GM21619 (cell line): ENCODE measurements around the gene NT5C1B.
A peak's percentile ranks its signal among the peaks of the same experiment; 100 is the strongest.

Experiments used
- ATAC-seq: cut with Tn5 transposase; IDR thresholded peaks from one replicate; pipeline ENCODE4 v1.9.1; 2021; ENCODE audit not compliant: unreplicated experiment

NT5C1B gene

DNA sequence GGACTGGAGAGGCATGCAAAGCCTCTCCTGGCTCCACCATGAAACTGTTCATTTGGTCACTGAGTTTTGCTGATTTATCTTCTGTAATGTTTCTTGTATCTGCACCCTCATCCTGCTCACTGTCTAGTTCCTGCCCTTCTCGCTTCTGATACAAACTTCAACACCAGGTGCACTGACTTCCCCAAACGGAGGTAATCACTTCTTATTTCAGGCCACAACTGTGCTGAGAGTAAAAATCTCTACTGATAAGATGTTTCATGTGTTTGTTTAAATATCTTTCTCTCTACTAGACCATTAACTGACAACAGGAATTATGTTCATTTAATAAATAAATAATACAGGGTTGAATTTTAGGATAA lies 10.9 kb upstream of the NT5C1B start:
- ATAC-seq, result no peak

DNA sequence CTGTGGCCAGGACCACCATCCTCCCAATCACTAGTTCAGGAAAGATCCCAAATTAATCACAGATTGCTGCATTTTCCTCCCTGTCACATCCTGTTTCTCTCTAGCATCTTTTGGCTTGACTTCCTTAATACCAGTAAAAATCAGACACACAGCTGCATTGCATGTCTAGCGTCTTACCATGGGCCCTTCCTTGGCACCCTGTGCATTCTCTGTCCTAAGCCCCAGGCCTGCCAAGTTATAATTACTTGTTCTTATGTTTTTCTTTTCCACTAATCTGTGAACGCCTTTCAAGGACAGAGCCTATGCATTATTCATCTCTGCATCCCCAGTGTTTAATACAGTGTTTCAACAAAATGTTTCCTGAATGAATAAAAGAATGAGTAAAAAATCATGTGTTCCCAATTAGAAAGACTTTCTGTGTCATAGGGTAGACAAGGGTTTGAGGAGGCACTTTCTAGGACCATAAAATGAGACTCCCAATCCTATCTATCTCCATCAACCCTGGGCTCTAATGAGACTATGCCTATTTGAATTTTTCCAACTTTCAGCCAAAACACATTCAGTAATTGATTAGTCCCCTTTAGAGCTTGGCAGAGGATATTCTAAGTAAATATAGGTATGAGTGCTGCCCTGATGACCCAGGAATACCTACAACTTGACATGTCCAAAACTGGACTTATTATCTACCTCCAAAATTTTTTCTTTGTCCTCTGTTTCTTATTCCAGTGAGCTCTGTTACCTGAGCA lies 10.3 kb upstream of the NT5C1B start:
- ATAC-seq, result no peak

DNA sequence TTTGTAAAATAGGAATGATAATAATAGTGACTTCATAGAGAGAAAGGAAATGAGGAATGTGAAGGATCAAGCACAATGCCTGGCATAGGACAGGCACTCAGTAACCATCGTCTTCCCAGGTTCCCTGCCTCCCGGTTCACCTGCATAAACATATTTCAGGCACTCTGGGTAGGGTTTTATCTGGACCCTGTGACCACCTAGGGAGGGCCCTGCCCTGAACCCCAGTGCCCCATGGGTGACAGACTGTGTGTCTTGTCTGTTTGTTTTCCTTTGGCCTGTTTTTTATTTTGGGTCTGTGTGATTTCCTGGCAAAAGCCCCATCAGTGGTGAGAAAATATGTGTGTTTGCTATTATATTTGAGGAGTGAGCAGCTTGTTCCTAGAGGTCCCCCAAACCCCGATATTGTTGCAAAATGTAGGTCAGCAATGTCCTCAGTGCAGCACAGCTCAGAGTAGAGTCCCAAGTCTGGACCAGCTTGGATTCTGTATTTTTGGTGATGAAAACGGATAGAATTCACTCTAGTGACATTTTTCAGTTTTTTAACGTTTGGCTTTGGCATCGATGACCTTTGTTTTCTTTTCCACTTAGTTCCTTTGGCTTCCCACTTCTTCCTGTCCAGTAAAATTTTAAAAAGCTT lies 9.6 kb upstream of the NT5C1B start:
- ATAC-seq, result no peak

DNA sequence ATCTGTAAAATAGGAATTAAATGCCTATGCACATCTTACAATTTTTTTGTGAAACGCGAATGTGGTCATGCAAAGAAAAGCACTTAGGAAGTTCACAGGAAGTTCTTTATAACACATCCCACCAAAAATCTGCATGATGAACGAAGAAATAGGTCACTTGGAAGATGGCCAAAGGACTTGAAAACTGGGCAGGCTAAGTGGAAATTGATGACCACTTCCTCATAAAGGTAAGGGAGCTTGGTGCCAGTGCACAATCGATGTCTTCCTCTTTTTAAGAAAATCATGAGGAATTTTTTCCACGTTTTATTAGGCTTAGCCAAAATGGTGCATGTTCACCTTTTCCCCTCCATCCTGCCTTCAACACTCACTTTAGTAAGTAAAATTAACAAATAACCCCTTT lies 8.2 kb upstream of the NT5C1B start:
- ATAC-seq, result no peak

DNA sequence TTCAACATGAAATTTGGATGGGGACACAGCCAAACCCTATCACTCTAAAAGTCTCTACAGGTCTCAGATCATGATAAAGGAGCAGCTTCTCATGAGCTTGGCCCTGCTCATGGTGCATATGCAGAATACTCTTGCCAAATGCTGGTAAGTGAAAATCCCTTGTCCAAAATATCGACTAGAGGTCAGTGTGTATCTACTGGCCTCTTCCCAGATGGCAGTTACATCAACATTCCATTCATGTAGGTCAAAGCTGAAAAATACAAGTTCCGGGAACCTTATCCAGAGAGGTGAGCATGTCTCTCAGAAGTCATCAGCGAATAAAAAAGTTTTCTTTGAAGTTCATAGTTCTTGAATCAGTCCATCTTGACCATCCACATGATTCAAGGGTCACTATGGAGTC lies 7.6 kb upstream of the NT5C1B start:
- ATAC-seq, result no peak

DNA sequence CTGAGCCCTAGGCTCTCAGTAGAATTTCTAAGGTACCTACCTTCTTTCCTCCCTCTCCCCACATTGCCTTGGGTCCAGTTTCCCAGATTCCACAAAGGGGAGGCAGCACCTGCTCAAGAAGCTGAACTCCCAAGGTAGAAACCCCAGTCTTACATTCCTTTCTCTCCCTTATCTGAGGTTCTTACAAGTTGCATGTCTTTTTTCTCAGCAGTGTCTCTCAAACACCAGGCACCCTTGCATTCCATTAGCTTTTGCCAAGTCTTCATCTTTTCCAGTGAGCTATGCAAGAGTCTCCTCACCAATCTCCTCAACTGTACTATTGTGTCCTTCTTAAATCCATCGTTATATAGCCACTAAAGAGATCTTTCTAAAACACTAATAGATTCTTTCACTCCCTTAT lies 4.1 kb upstream of the NT5C1B start:
- no peak for ATAC-seq

DNA sequence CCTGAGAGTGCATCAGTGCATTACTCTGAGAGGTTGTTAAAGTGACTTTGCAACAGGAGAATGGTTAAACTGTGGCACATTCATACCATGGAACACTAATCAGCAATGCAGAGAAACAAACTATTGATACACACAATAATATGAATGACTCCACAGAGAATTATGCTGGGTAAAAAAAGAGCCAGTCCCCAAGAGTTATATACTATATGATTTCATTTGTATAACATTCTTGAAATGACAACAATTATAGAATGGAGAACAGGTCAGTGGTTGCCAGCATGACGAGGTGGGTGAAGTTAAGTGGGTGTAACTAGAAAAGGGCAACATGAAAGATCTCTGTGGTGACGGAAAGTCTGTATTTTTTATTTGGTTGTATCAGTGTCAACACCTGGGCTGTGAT lies 3.0 kb upstream of the NT5C1B start:
- ATAC-seq, result no peak

DNA sequence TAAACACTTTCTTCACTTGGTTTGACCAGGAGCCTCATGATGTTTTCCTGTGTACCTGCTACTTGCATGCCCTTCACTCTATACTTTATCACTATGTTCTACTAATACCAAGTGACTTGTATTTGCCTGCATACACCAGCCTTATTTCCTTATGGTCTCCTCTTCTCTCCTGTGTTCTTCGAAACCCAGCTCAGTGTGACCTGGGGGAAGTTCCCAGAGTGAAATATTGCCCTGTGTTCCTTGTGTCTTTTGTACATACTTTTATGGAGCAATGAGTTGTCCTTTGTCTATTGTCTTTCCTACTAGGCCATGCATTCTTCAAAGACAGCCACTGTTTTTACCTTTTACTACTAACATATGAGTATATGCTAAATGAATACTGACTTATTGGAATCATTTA lies 567 bp downstream of the NT5C1B start:
- ATAC-seq, result no peak

DNA sequence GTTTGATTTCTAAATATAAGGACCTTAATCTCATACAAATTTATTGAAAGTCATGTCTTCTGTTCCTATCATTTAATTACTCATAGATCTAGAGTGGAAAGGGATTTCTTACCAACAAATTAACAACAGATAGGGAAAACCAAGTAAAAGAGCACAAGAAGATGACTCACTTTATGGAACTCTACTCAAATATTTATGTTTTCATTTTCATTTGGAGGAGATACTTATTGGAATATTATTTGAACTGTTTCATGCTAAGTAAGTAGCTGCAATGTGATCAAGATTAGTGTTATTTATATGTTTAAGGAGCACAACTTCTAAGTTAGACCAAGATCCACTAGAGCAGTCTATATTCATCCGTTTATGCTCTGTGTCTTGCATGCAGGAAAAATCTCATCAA lies 1.3 kb downstream of the NT5C1B start:
- ATAC-seq, result no peak

DNA sequence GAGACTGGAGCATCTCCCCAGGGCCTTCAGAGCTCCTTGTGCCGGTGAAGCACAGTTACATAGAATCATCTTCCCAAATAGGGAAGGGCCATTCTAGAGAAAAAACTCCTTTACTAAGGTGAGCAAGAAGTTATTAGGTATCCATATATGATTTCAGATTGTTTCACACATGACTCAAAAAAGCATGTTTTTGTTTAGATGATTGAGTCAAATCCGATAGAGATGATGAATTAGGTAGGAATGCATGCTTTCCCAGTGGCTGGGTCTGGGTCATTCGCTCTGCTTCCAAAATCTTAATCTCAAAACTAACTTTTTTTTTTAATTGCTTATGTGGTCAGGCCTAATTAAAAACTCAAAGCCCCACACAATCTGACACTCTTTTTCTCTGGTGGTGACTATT lies 3.8 kb downstream of the NT5C1B start:
- no peak for ATAC-seq

DNA sequence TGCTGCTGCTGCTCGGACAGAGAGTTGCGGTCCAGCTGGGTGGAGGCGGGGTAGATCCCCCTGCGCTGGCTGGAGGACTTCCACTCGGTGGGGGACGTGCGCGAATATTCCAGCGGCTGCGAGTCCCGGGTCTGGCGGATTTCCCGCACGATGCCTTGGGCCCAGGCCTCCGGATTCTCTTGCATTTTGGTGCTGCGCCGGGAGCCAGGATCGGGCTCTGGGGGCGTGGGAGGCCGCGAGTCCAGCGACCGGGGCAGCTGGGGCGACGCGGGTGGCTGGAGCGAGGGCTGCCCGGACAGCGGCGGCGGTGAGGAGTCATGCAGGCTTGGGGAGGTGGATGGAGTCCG lies 4.8 kb downstream of the NT5C1B start:
- no peak for ATAC-seq

DNA sequence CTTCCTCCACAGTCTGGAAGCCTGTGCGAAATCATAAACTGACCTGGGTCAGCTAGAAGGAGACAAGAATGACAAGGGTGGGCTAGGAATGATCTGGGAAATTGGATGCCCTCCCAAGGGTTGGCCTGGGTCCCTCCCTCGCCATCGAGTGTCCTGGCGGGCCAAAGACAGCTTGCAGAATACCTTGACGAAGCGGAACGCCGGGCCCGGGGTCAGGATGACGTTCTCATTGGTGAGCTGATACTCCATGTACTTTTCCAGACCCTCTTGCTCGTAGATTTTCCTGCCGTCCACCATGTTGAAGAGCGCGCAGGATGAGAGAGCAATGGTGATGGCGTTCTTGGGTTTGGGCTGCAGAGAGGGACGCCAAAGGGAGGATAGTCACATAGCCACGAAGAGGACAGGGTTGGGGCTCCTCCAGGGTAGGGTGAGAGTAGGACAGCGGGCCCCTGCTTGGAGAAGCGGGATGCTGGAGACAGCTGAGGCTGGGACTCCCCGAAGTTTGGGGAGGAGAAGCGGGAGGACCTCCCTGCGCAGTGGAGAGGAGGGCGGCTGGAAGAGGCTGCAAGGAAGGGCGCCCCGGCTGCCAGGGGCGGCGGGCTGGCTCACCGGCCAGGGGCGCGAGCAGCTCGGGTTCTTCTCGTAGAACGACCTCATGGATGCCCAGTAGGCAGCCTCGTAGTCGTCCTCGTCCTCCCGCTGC lies 5.3 kb downstream of the NT5C1B start:
- no peak for ATAC-seq

DNA sequence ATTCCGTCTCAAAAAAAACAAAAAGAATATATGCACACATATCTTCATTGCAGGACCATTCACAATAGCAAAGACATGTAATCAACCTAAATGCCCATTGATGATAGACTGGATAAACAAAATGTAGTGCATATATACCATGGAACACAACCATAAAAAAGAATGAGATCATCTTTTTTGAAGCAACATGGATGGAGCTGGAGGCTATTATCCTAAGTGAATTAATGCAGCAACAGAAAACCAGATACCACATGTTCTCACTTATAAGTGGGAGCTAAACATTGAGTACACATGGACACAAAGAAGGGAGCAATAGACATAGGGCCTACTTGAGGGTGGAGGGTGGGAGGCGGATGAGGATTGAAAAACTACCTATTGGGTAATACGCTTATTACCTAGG lies 8.8 kb downstream of the NT5C1B start:
- no peak for ATAC-seq

DNA sequence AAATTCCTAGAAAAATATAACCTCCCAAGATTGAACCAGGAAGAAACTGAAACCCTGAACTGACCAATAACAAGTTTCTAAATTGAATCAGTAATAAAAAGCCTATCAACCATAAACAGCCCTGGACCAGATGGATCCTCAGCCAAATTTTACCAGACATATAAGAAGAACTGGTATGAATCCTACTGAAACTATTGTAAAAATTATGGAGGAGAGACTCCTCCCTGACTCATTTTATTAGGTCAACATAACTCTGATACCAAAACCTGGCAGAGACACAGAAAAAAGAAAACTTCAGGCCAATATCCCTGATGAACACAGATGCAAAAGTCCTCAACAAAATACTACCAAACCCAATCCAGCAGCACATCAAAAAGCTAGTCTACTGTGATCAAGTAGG lies 11.3 kb downstream of the NT5C1B start:
- ATAC-seq, result no peak

DNA sequence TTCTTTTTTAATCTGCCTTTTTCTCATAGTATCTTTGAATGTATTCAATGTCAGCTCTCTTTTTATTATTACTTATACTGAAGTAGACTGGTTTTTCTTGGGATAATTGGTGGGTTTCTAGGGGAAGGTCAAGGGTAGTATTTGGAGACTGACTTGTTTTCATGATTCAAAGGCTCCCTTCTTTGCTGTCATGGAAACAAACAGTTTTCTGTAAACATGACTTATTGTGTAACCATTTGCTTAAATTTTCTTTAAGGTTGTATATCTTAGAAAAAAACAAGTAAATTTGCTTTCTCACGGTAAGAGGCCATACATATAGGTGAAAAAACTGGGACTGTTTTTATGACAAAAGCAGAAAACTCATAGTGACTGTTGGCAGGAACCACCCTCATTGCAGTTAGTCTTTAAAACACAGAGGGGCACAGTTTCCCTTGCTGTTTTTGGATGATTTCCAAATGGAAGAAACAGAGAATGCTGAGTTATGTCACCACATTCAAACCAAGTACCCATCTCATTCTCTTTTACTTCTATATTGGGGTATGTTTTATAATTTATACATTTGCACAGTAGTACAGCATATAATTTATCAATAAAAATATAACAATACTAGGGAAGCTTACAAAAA lies 23.1 kb downstream of the NT5C1B start:
- ATAC-seq, result no peak

DNA sequence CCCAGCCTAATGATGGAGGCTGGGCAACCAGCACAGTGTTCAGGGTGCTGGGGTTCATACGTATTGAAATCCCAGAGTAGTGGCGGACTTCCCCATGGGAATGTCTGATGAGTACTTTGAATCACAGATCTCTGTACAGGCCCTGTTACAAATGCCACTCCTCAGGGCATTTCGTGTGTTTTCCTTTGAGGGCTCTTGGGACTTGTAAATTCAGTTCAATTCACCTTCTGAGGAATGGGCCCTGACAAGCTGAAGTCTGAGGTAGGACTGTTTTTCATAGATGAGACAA lies 28.6 kb downstream of the NT5C1B start:
- no peak for ATAC-seq

DNA sequence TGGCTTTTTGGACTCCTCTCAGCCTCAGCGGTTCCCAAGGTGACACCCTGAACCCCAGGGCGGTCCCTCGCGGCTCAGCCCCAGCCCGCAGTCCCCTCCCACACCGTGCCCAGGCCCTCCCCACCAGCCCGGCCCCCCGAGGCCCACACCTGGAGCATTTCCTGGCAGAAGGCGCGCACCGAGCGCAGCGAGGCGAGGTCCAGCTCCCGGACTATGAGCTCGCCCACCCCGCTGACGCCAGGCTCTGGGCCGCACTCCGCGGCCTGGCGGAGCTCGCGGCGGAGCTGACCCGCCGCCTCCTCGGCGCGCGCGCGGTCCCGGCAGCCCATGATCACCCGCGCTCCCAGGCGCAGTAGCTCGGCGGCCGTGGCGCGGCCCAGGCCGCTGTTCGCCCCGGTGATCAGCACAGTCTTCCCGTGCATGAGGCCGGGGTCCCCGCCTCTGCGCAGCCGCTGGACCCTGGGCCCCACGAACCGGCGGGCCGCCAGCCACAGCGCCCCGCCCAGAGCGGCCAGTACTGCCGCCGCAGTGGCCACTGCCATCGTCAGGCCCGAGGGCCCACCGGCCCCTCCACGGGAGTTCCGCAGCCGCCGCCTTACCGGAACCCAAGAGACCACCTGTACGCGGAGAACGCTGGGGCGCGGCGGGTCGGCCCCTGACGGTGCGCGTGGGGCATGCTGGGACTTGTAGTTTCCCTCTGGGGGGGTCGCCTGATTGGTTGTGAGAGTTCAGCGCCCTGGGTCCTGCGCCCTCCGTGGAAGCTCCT lies 29.2 kb downstream of the NT5C1B start, which contains the start of gene RDH14:
Gene RDH14, minus strand, starts transcription at position 623 of the 766 bp plus-strand sequence. Its CDS starts 81 bp downstream, at position 542.
- ATAC-seq, result peak; percentile 94

DNA sequence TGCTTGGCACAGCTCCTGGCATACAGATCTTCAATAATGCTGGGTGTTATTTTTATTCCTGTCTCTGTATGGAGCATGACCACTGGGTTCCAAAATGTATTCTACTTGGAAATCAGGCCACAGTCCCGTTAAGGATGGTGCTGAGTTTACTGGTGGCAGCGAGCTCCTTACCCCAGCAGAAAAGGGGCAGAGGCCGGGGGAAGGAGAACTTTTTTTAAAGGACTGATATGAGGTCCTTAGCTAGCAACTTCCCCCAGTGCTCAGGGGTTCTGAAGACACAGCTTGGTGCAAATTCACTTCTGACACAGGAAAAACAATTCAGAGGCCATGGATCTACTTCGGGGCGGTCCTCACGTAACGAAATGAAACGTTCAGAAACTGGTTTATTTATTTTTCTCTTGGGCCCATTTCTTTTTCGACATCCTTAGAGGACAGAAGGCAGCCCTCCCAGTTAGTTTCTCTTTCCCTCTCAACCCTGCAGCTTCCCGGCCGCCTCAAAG lies 29.8 kb downstream of the NT5C1B start:
- ATAC-seq, result no peak

DNA sequence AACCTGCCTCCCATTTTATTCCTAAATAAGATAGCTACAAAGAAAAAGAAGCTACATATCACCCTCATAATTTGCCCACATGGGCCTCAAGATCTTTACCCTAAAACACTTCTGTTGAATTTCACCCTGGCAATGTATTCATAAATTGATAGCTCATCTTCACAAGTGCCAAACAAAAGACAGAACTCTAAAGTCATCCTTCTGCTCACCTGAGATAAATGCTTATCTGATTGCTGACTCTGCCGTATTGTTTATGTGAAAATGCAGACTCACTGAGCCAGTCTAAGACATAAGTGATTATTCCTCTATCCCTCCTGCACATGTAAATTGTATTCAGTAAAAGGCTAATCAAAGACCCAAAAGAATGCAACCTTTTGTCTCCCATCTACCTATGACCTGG lies 30.9 kb downstream of the NT5C1B start:
- ATAC-seq, result no peak

DNA sequence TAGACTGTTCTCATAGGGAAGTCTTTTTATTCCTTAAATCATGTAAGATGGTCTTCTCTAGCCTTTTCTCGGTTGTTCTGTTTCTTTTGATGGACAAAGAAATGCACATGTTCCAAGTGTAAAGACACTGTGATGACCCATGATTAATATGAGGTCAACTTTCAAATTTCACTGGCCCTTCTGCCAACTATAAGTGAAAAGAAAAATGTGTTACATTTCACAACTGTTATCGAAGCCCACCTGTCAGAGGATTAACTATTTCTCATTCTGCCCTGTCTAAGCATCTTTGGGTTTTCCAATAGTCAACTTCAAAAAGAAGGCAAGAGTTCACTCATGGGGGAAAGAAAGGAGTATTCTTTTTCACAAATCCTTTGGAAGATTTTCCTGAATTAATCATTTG lies 32.2 kb downstream of the NT5C1B start:
- no peak for ATAC-seq

DNA sequence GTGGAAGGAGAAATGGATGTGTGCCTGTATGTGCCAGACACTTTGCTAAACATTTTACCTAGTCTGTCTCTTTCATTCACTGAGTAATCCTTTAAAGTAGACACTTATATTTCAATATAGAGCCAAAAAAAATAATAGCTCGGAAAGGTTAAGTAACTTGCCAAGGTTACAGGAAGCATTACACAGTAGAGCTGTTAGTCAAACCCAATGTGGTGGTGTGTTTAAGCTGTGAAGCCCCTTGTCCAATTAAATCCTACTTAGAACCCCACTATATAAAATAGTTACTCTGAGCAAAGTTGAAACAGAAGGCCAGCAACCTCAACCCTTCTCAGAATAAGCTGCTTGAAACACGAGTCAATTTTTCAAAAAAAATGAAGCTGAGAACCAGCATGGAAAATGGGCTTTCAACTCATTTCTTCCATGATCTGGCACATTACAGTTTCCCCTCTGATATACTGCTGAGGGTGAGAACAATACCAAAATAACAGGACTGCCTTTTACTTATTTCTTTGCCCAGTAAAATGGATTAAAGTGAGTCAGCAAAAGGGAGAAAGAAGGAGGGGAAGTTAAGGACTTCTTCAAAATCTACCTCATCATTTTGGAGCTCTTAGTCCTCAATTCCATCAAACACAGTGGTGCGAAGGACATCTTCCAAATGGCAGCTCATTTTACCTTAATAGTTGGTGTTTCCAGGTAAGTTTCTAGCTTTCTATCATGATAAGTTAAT lies 36.9 kb downstream of the NT5C1B start:
- no peak for ATAC-seq
